Kasumi-1 (cell line): ENCODE measurements around the gene LCE2C.
"Not testable (repeated sequence)": the region's sequence is repeated elsewhere in the genome, so short reads cannot be mapped to it uniquely, and the experiment has no call there.

Experiments
- DNase-seq, 2 experiments: peaks; one replicate each; lab custom pipeline; 2025; lab: John Stamatoyannopoulos, UW

The LCE2C gene

GRCh38 chr1:152674983-152675382 is at the start of gene LCE2C:
Gene LCE2C, plus strand, starts transcription at chr1:152675279. Its CDS starts 737 bp downstream, at chr1:152676016.
- not testable (repeated sequence) for DNase-seq

- DNase-seq: no peak
These were observed 48.3 kb upstream of the LCE2C start for GRCh38 chr1:152626744-152627143.

GRCh38 chr1:152630596-152630995 is 44.5 kb upstream of the LCE2C start:
- no peak for DNase-seq

- no peak for DNase-seq
These were observed 34.7 kb upstream of the LCE2C start for GRCh38 chr1:152640351-152640750.

- DNase-seq: no peak
These were observed 31.1 kb upstream of the LCE2C start for GRCh38 chr1:152643945-152644344.

- no peak for DNase-seq
These were observed 29.9 kb upstream of the LCE2C start for GRCh38 chr1:152645146-152645545.

- no peak for DNase-seq
These were observed 28.4 kb upstream of the LCE2C start for GRCh38 chr1:152646656-152647055.

GRCh38 chr1:152654110-152654509 is 21.0 kb upstream of the LCE2C start:
- DNase-seq: peak; percentile 58 to 66

- no peak for DNase-seq
These were observed 18.6 kb upstream of the LCE2C start for GRCh38 chr1:152656459-152656858.

- DNase-seq: no peak
These were observed 17.4 kb upstream of the LCE2C start for GRCh38 chr1:152657677-152658076.

- DNase-seq: no peak
These were observed 16.4 kb upstream of the LCE2C start for GRCh38 chr1:152658649-152659048.

GRCh38 chr1:152663098-152663497 is 12.0 kb upstream of the LCE2C start, which contains the start of gene LCE2D:
Gene LCE2D, plus strand, starts transcription at chr1:152663380. Its CDS starts 726 bp downstream, at chr1:152664106.
- no peak for DNase-seq

GRCh38 chr1:152666171-152666570 is 8.9 kb upstream of the LCE2C start:
- DNase-seq: not testable (repeated sequence)

- no peak for DNase-seq
These were observed 7.4 kb upstream of the LCE2C start for GRCh38 chr1:152667648-152668047.

- DNase-seq: no peak
These were observed 2.1 kb upstream of the LCE2C start for GRCh38 chr1:152673016-152673415.

- no peak for DNase-seq
These were observed 4.4 kb downstream of the LCE2C start for GRCh38 chr1:152679459-152679858.

GRCh38 chr1:152681616-152682015 is 6.5 kb downstream of the LCE2C start:
- no peak for DNase-seq

- DNase-seq: no peak
These were observed 8.8 kb downstream of the LCE2C start for GRCh38 chr1:152683846-152684245.

GRCh38 chr1:152685823-152686222 is 10.7 kb downstream of the LCE2C start, which contains the start of gene LCE2B:
Gene LCE2B, plus strand, starts transcription at chr1:152686123. Its CDS starts 721 bp downstream, at chr1:152686844.
- DNase-seq: not testable (repeated sequence)

- no peak for DNase-seq
These were observed 22.9 kb downstream of the LCE2C start, which contains the start of gene LCE2A for GRCh38 chr1:152697701-152698600. Gene LCE2A, plus strand, starts transcription at chr1:152698345. Its CDS starts 557 bp downstream, at chr1:152698902.

GRCh38 chr1:152699746-152700145 is 24.7 kb downstream of the LCE2C start:
- no peak for DNase-seq

GRCh38 chr1:152707860-152708259 is 32.8 kb downstream of the LCE2C start, which contains the start of gene LCE4A:
Gene LCE4A, plus strand, starts transcription at chr1:152708160. Its CDS starts 916 bp downstream, at chr1:152709076.
- no peak for DNase-seq

GRCh38 chr1:152718238-152718637 is 43.2 kb downstream of the LCE2C start:
- DNase-seq: no peak
